Smooth muscle cell (in vitro differentiated cells): ENCODE data around the gene ABHD17C. TPM values are rescaled to one million over a fixed set of nuclear protein-coding genes. Genes with fewer than 3 reads are reported as not detected.

Experiments
- DNase-seq: peaks from one replicate; lab custom pipeline; 2025; ENCODE audit not compliant: unreplicated experiment; lab: John Stamatoyannopoulos, UW
- H2AFZ ChIP-seq: fragments of 200-600 bp; sonication (generic); 2 replicates; pipeline ENCODE4 v1.6.0; 2016; ENCODE audit warnings: antibody characterized with exemption, low read depth, mild to moderate bottlenecking
- H3F3A ChIP-seq: fragments of 200-600 bp; sonication (generic); 2 replicates; pipeline ENCODE4 v1.6.0; 2017; ENCODE audit warnings: antibody characterized with exemption, low read depth
- H3K27ac ChIP-seq: fragments of 200-600 bp; sonication (generic); 2 replicates; pipeline ENCODE4 v1.5.1; 2016; ENCODE audit warnings: low read depth, mild to moderate bottlenecking
- H3K27me3 ChIP-seq: fragments of 200-600 bp; sonication (generic); 2 replicates; pipeline ENCODE4 v1.6.1; 2016; ENCODE audit warnings: low read depth, mild to moderate bottlenecking
- H3K36me3 ChIP-seq: fragments of 200-600 bp; sonication (generic); 2 replicates; pipeline ENCODE4 v1.5.1; 2016; ENCODE audit warnings: low read depth
- H3K4me1 ChIP-seq: fragments of 200-600 bp; sonication (generic); 2 replicates; pipeline ENCODE4 v1.5.1; 2016; ENCODE audit warnings: low read depth
- H3K4me2 ChIP-seq: fragments of 200-600 bp; sonication (generic); 2 replicates; pipeline ENCODE4 v1.6.0; 2016; ENCODE audit warnings: mild to moderate bottlenecking
- H3K4me3 ChIP-seq: fragments of 200-600 bp; sonication (generic); 2 replicates; pipeline ENCODE4 v1.5.1; 2016; ENCODE audit warnings: mild to moderate bottlenecking
- H3K79me2 ChIP-seq: fragments of 200-600 bp; sonication (generic); 2 replicates; pipeline ENCODE4 v1.6.0; 2016; ENCODE audit warnings: low read depth, mild to moderate bottlenecking
- H3K9ac ChIP-seq: fragments of 200-600 bp; sonication (generic); 2 replicates; pipeline ENCODE4 v1.6.0; 2016; ENCODE audit warnings: low read depth
- H3K9me3 ChIP-seq: fragments of 200-600 bp; sonication (generic); replicated peaks from 2 replicates; pipeline ENCODE4 v1.5.1; 2016; ENCODE audit warnings: low read depth
- H4K20me1 ChIP-seq: fragments of 200-600 bp; sonication (generic); 2 replicates; pipeline ENCODE4 v1.6.0; 2016; ENCODE audit warnings: low read depth
- CTCF ChIP-seq: fragments of 200-600 bp; sonication (generic); IDR thresholded peaks from 2 replicates; pipeline ENCODE4 v1.5.1; 2017; ENCODE audit warnings: borderline replicate concordance, mild to moderate bottlenecking, antibody characterized with exemption; ENCODE audit not compliant: insufficient read depth, poor library complexity, severe bottlenecking
- WGBS: methylation state at CpG from one replicate; pipeline ENCODE4 v1.1.7; 2016; ENCODE audit warnings: low lambda C conversion rate; 5-methylcytosine and 5-hydroxymethylcytosine counted together
- polyA plus RNA-seq: library from polyadenylated mRNA; unstranded; fragments of >200 nt; fragmentation: Nextera tagmentation; extraction: Ambion mirVana; gene quantifications from 2 replicates; pipeline ENCODE4 v1.2.1, GENCODE V29; 2016
- total RNA-seq: library from RNA; depleted of rRNA; stranded (reverse); fragments of >200 nt; gene quantifications from 2 replicates; pipeline ENCODE4 v1.2.3, GENCODE V29; 2014

The ABHD17C gene
- total and polyA plus RNA-seq, 2 experiments from 2014 or later = 3.1 to 4.1 TPM

DNA sequence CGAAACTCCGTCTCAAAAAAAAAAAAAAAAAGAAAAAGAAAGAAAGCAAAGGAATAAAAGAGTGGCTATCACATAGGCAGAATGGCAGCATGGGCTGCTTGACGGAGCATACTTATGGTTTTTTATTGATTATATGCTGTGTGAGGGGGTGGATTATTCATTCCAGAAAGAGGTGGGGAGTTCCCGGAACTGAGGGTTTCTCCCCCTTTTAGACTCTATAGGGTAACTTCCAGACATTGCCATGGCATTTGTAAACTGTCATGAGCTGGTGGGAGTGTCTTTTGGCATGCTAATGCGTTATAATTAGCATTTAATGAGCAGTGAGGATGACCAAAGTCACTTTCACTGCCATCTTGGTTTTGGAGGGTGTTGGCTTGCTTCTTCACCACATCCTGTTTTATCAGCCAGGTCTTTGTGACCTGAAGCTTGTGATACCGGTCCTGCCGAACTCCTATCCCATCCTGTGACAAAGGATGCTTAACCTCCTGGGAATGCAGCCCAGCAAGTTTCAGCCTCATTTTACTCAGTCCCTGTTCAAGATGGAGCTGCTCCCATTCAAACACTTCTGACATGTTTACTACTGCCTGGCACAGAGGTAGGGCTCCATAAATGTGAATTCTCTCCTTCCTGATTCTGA lies 15.8 kb upstream of the ABHD17C start:
- Histone ChIP-seq H3K4me2 (no peak overlapping the region), H3K36me3 (no peaks in the 10 kb centered on the region), H3K9ac (peak overlapping the region; percentile 23), H3K4me3 (no peak overlapping the region), H3F3A (no peaks in the 10 kb centered on the region), H3K4me1 (no peaks in the 10 kb centered on the region), H3K9me3 (no peaks in the 10 kb centered on the region), H3K27me3 (no peaks in the 10 kb centered on the region), H4K20me1 (no peaks in the 10 kb centered on the region), H3K27ac (peak overlapping the region; percentile 83), H3K79me2 (no peaks in the 10 kb centered on the region), H2AFZ (no peak overlapping the region)
- DNase-seq = no peak
- no peak for TF ChIP-seq CTCF
- WGBS = 74% methylated on average over 7 of the region's 7 CpGs

GRCh38 chr15:80679804-80680175 lies 15.3 kb upstream of the ABHD17C start:
- no peaks in the 10 kb centered on the region for H3K4me1 ChIP-seq
- H3K4me3 ChIP-seq = no peak overlapping the region
- no peak overlapping the region for H3K4me2 ChIP-seq
- no peak for TF ChIP-seq CTCF
- H2AFZ ChIP-seq = no peak overlapping the region
- DNase-seq = no peak
- H3K9ac ChIP-seq = peak overlapping the region; percentile 23
- 51% methylated on average over 2 of the region's 2 CpGs for WGBS
- H3K27ac ChIP-seq = peak overlapping the region; percentile 83
- no peaks in the 10 kb centered on the region for H3F3A ChIP-seq
- H3K36me3 ChIP-seq = no peaks in the 10 kb centered on the region
- no peaks in the 10 kb centered on the region for H3K9me3 ChIP-seq
- no peaks in the 10 kb centered on the region for H3K79me2 ChIP-seq
- no peaks in the 10 kb centered on the region for H4K20me1 ChIP-seq
- H3K27me3 ChIP-seq = no peaks in the 10 kb centered on the region

DNA sequence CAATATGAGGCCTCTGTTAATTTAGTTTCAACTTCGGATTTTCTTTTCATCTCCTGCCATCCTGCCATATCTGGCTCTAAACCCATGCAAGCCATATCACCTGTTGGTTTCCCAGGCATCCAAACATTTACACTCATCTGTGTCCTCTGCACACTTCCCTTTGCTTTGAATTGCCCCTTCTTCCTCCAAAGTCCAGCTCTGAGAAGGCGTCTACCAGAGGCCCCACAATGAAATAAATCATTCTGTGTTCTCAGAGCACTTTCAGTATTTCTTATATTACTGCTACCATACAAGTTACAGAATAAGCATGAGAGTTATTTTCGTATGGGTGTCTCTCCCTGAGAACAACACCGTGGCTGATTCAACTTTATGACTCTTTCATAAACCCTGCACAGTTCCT lies 12.9 kb upstream of the ABHD17C start:
- Histone ChIP-seq H3K4me3 (no peak overlapping the region), H3K9ac (no peak overlapping the region), H3K9me3 (no peaks in the 10 kb centered on the region), H3K27me3 (no peaks in the 10 kb centered on the region), H3K27ac (no peak overlapping the region), H3K36me3 (no peaks in the 10 kb centered on the region), H2AFZ (no peak overlapping the region), H4K20me1 (no peaks in the 10 kb centered on the region), H3K79me2 (no peaks in the 10 kb centered on the region), H3K4me1 (no peaks in the 10 kb centered on the region), H3F3A (no peaks in the 10 kb centered on the region), H3K4me2 (no peak overlapping the region)
- 86% methylated on average over 4 of the region's 4 CpGs for WGBS
- TF ChIP-seq CTCF = no peak
- no peak for DNase-seq

DNA sequence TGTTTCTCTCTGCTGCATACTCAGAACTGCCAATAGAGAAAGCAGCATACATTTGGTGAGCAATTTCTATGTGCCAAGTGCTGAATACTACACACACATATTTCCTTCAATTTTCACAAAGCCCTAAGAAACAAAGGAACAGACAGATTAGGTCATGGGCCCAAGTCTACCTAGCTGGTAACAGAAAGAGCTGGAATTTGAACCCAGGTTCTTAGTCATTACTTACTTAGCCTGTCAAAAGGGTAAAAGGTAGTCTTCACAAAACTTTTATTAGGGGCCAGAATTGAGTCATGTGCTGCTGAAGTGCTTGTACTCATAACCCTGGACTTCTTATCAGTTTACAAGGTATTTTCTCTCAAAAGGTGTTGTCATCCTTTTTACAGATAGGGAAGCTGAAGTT lies 10.4 kb upstream of the ABHD17C start:
- Histone ChIP-seq H3K4me1 (no peaks in the 10 kb centered on the region), H3K4me2 (no peak overlapping the region), H4K20me1 (no peaks in the 10 kb centered on the region), H3K27me3 (no peaks in the 10 kb centered on the region), H3K79me2 (no peaks in the 10 kb centered on the region), H3K36me3 (no peaks in the 10 kb centered on the region), H3F3A (no peaks in the 10 kb centered on the region), H3K9ac (no peak overlapping the region), H3K4me3 (no peak overlapping the region), H2AFZ (no peak overlapping the region), H3K27ac (no peak overlapping the region), H3K9me3 (no peaks in the 10 kb centered on the region)
- TF ChIP-seq CTCF = no peak
- DNase-seq = no peak
